ENCODE results near the gene GNB2. TPM values are rescaled to one million over a fixed set of nuclear protein-coding genes. Genes with fewer than 3 reads are reported as not detected.

Gene GNB2
- total and polyA plus RNA-seq, 2 of the 13 experiments (the other 11 are each of a cell fraction or from before 2014, with no cell fraction given) = 48.3 to 67.1 TPM

GRCh38 chr7:100694098-100694745 is 20.7 kb downstream of the GNB2 start, which contains the start of gene GIGYF1 (continued):
- TF ChIP-seq, protein P1, sequence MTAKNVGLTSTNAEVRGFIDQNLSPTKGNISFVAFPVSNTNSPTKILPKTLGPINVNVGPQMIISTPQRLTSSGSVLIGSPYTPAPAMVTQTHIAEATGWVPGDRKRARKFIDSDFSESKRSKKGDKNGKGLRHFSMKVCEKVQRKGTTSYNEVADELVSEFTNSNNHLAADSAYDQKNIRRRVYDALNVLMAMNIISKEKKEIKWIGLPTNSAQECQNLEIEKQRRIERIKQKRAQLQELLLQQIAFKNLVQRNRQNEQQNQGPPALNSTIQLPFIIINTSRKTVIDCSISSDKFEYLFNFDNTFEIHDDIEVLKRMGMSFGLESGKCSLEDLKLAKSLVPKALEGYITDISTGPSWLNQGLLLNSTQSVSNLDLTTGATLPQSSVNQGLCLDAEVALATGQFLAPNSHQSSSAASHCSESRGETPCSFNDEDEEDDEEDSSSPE (CRISPR knock-in tag; IDR thresholded peaks at IDR 0.05) = peak; percentile 70
- TF ChIP-seq ARID3A (IDR thresholded peaks at IDR 0.05; ENCODE audit: low read depth, low read length) (no peak), PATZ1 (CRISPR knock-in tag; IDR thresholded peaks at IDR 0.05) (peak; percentile 92), SIN3B (IDR thresholded peaks at IDR 0.05; ENCODE audit: low read length) (no peak), ZNF776 (CRISPR knock-in tag; IDR thresholded peaks at IDR 0.05) (no peak), ZNF615 (CRISPR knock-in tag; IDR thresholded peaks at IDR 0.05; ENCODE audit: borderline replicate concordance) (0 out of 2 replicates have a peak, but pooled peaks have one; percentile 67), PHF5A (CRISPR knock-in tag; IDR thresholded peaks at IDR 0.05; ENCODE audit: low read depth, unreplicated experiment) (no peak), GATAD1 (CRISPR knock-in tag; IDR thresholded peaks at IDR 0.05) (0 out of 2 replicates have a peak, but pooled peaks have one; percentile 6), ZFP37 (CRISPR knock-in tag; IDR thresholded peaks at IDR 0.05; ENCODE audit: borderline replicate concordance) (no peak), ZNF564 (CRISPR knock-in tag; IDR thresholded peaks at IDR 0.05) (no peak), ZFYVE20 (CRISPR knock-in tag; IDR thresholded peaks at IDR 0.05; ENCODE audit: borderline replicate concordance, low read depth) (no peak), ZNF121 (CRISPR knock-in tag; IDR thresholded peaks at IDR 0.05) (0 out of 2 replicates have a peak, but pooled peaks have one; percentile 38), ZNF512B (CRISPR knock-in tag; IDR thresholded peaks at IDR 0.05; ENCODE audit: borderline replicate concordance) (no peak), ESRRA (CRISPR knock-in tag; IDR thresholded peaks at IDR 0.05; ENCODE audit: low read depth) (0 out of 2 replicates have a peak, but pooled peaks have one; percentile 37), REST (IDR thresholded peaks at IDR 0.05; ENCODE audit: borderline replicate concordance in 1 of 2, low read depth in 1 of 2, low read length in 2 of 2) (0 out of 4 replicates have a peak, but pooled peaks of 1 of the 2 experiments have one; percentile 7)
- TF ChIP-seq, protein P2, sequence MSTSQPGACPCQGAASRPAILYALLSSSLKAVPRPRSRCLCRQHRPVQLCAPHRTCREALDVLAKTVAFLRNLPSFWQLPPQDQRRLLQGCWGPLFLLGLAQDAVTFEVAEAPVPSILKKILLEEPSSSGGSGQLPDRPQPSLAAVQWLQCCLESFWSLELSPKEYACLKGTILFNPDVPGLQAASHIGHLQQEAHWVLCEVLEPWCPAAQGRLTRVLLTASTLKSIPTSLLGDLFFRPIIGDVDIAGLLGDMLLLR (CRISPR knock-in tag; IDR thresholded peaks at IDR 0.05) = no peak
